HepG2 (cell line): ENCODE results near the gene GFRA1. TPM values are rescaled to one million over a fixed set of nuclear protein-coding genes. Genes with fewer than 3 reads are reported as not detected.

ENCODE experiments used
- ATAC-seq: fragments of 200-7000 bp; cut with Tn5 transposase; 3 replicates; pipeline ENCODE4 v1.9.1; 2020; ENCODE audit warnings: mild to moderate bottlenecking, moderate library complexity
- BruUV-seq: library from RNA; stranded (reverse); fragments of 400-500 nt; replicated peaks from 2 replicates; lab custom pipeline; 2021; lab: Mats Ljungman, UMichigan
- CTCF ChIA-PET: fragments of 300-600 bp; formaldehyde crosslinking; extraction: SDS; loops from one replicate; lab custom pipeline; 2021; ENCODE audit warnings: low total read pairs, inconsistent platforms, low intra/inter-chr PET ratio; lab: Yijun Ruan, JAX
- POLR2A ChIA-PET: fragments of 350-600 bp; sonication (Branson Sonifier 250); formaldehyde crosslinking; loops from one replicate; lab custom pipeline; 2020; ENCODE audit warnings: antibody characterized with exemption, inconsistent platforms; lab: Yijun Ruan, JAX
- DNase-seq: peaks from one replicate; pipeline ENCODE4 v3.0.0-alpha.2; 2015; ENCODE audit warnings: low spot score
- FAIRE-seq: peaks from 3 replicates; lab custom pipeline; 2011; peaks lifted over from hg19 to GRCh38; lab: Jason Lieb, UNC
- H2AFZ ChIP-seq: one replicate; pipeline ENCODE4 v1.6.1; 2011; ENCODE audit warnings: low read length, inconsistent platforms
- H3K27ac ChIP-seq: fragments of 300-600 bp; 3 replicates; pipeline ENCODE4 v1.8.0; 2011; ENCODE audit warnings: mixed run types, mild to moderate bottlenecking, mixed read lengths, low read length, inconsistent platforms; ENCODE audit not compliant: insufficient read depth; ENCODE audit errors: extremely low read length
- H3K27me3 ChIP-seq, 2 experiments: fragments of 200-600 bp in 1 of 2; 2 replicates in 1 of 2; 3 replicates in 1 of 2; pipeline versions ENCODE4 v1.6.0 to v1.8.0; 2011; ENCODE audit warnings: low read length in 2 of 2, mild to moderate bottlenecking in 2 of 2, moderate library complexity in 2 of 2, inconsistent platforms in 1 of 2; ENCODE audit not compliant: insufficient read depth in 2 of 2, control insufficient read depth in 1 of 2
- H3K36me3 ChIP-seq, 2 experiments: fragments of 200-600 bp in 1 of 2; replicated peaks in 1 of 2; 2 replicates in 1 of 2; 3 replicates in 1 of 2; pipeline versions ENCODE4 v1.5.1 to v1.8.0; 2011; ENCODE audit warnings: low read length in 2 of 2, inconsistent platforms in 1 of 2; ENCODE audit not compliant: insufficient read depth in 2 of 2, control insufficient read depth in 1 of 2
- H3K4me1 ChIP-seq: 2 replicates; pipeline ENCODE4 v1.5.1; 2012; ENCODE audit warnings: low read length, inconsistent platforms; ENCODE audit not compliant: insufficient read depth
- H3K4me2 ChIP-seq: 2 replicates; pipeline ENCODE4 v1.6.0; 2011; ENCODE audit warnings: low read depth, low read length, inconsistent platforms
- H3K4me3 ChIP-seq, 3 experiments: fragments of 200-600 bp in 1 of 3; sonication (generic), shearing (Covaris generic) in 1 of 3; replicated peaks in 1 of 3; 2 replicates each; pipeline ENCODE4 v1.5.1; 2011 to 2016; ENCODE audit warnings: low read length in 3 of 3, inconsistent platforms in 2 of 3, low read depth in 2 of 3, mild to moderate bottlenecking in 2 of 3, control low read depth in 1 of 3, mixed read lengths in 1 of 3; ENCODE audit not compliant: insufficient read depth in 1 of 3
- H3K79me2 ChIP-seq: one replicate; pipeline ENCODE4 v1.6.1; 2011; ENCODE audit warnings: low read length, inconsistent platforms; ENCODE audit not compliant: insufficient read depth
- H3K9ac ChIP-seq: 2 replicates; pipeline ENCODE4 v1.6.0; 2011; ENCODE audit warnings: mild to moderate bottlenecking, low read depth, low read length, inconsistent platforms; ENCODE audit not compliant: insufficient read depth
- H3K9me3 ChIP-seq: 2 replicates; pipeline ENCODE4 v1.5.1; 2012; ENCODE audit warnings: mild to moderate bottlenecking, low read length
- H4K20me1 ChIP-seq: 2 replicates; pipeline ENCODE4 v1.6.0; 2011; ENCODE audit warnings: inconsistent platforms, mild to moderate bottlenecking, low read length, moderate library complexity; ENCODE audit not compliant: insufficient read depth
- HNRNPL ChIP-seq: fragments of 200-400 bp; formaldehyde crosslinking; IDR thresholded peaks from 2 replicates; pipeline ENCODE4 v1.6.1; 2017; ENCODE audit warnings: mild to moderate bottlenecking, low read depth, low read length
- HOMEZ ChIP-seq: IDR thresholded peaks from 2 replicates; pipeline ENCODE4 v1.6.1; 2016; ENCODE audit warnings: low read depth
- HOXD1 ChIP-seq: sonication (generic); formaldehyde crosslinking; IDR thresholded peaks from 2 replicates; pipeline ENCODE4 v1.5.0; 2020; ENCODE audit warnings: missing genetic modification reagents
- MNT ChIP-seq: fragments of 450-650 bp; IDR thresholded peaks from 2 replicates; pipeline ENCODE4 v1.6.1; 2016
- SPEN ChIP-seq: sonication (generic); formaldehyde crosslinking; IDR thresholded peaks from 2 replicates; pipeline ENCODE4 v1.5.1; 2020; ENCODE audit warnings: low read depth, mild to moderate bottlenecking, missing genetic modification reagents
- ZBTB49 ChIP-seq: sonication (generic); formaldehyde crosslinking; IDR thresholded peaks from 2 replicates; pipeline ENCODE4 v1.4.0; 2020; ENCODE audit warnings: missing genetic modification reagents, borderline replicate concordance
- ZBTB8A ChIP-seq: sonication (generic); formaldehyde crosslinking; IDR thresholded peaks from 2 replicates; pipeline ENCODE4 v1.4.0; 2020; ENCODE audit warnings: mild to moderate bottlenecking, low read depth, missing genetic modification reagents, borderline replicate concordance
- ZHX2 ChIP-seq, 2 experiments: sonication (generic) in 1 of 2; formaldehyde crosslinking in 1 of 2; IDR thresholded peaks; 2 replicates each; pipeline versions ENCODE4 v1.6.1 to v1.9.0; 2014 to 2022; ENCODE audit warnings: antibody characterized with exemption in 1 of 2, borderline replicate concordance in 1 of 2, inconsistent platforms in 1 of 2, low read depth in 1 of 2, missing genetic modification reagents in 1 of 2
- ZNF33B ChIP-seq: sonication (generic); formaldehyde crosslinking; IDR thresholded peaks from 2 replicates; pipeline ENCODE4 v1.5.1; 2020; ENCODE audit warnings: mild to moderate bottlenecking, missing genetic modification reagents
- ZNF710 ChIP-seq: sonication (generic); formaldehyde crosslinking; IDR thresholded peaks from 2 replicates; pipeline ENCODE4 v1.5.0; 2020; ENCODE audit warnings: mild to moderate bottlenecking, missing genetic modification reagents, borderline replicate concordance
- WGBS: methylation state at CpG from one replicate; pipeline ENCODE4 v1.1.6; 2017; ENCODE audit warnings: low lambda C conversion rate; 5-methylcytosine and 5-hydroxymethylcytosine counted together
- in situ Hi-C: cut with HindIII; loops from 2 replicates; pipeline ENCODE4 v1.10.0; 2017; ENCODE audit warnings: low pct_unique_long_range_greater_than_20kb; ENCODE audit not compliant: extremely low pct_ligation_motif_present
- intact Hi-C: fragments of 100-400 bp; cut with micrococcal nuclease; formaldehyde crosslinking; loops from one replicate; pipeline ENCODE4 v1.10.0; 2022; ENCODE audit not compliant: unreplicated experiment
- polyA plus RNA-seq, 8 experiments: library from polyadenylated mRNA; depleted of rRNA in 3 of 8; stranded (reverse) in 7 of 8; unstranded in 1 of 8; fragments of >200 nt; fragmentation: Illumina TruSeq in 4 of 8; extraction: Trizol in 4 of 8; gene quantifications; 2 replicates each; pipeline versions ENCODE4 v1.2.1 to v1.2.3, GENCODE V29; 2011 to 2016; ENCODE audit warnings: low read depth in 4 of 8, missing spikeins in 1 of 8, mixed read lengths in 1 of 8; ENCODE audit not compliant: insufficient read depth in 1 of 8
- total RNA-seq, 5 experiments: library from RNA; depleted of rRNA; stranded (reverse); fragments of >200 nt; fragmentation: Illumina TruSeq; extraction: Trizol; gene quantifications; 2 replicates each; pipeline ENCODE4 v1.2.3, GENCODE V29; 2016; ENCODE audit warnings: low read depth in 1 of 5

The GFRA1 gene
- total and polyA plus RNA-seq, 2 of the 13 experiments (the other 11 are each of a cell fraction or from before 2014, with no cell fraction given): not detected

- Histone ChIP-seq H3K27ac (no peak overlapping the region), H4K20me1 (no peaks in the 10 kb centered on the region), H3K4me1 (no peaks in the 10 kb centered on the region), H3K36me3 (no peaks in the 10 kb centered on the region), H3K27me3 (no peaks in the 10 kb centered on the region; a peak in 1 of 5 replicates), H3K4me2 (no peak overlapping the region), H3K9ac (no peak overlapping the region), H3K9me3 (no peaks in the 10 kb centered on the region), H2AFZ (no peak overlapping the region), H3K4me3 (no peak overlapping the region), H3K79me2 (no peaks in the 10 kb centered on the region)
- no TSS peak for BruUV-seq
- ChIA-PET CTCF (no interaction called here), POLR2A (no interaction called here)
- WGBS: 12% methylated on average over 5 of the region's 5 CpGs
- ATAC-seq: no peak
- in situ Hi-C loops (no loop called here), intact Hi-C loops (no loop called here)
- no peak for DNase-seq
- FAIRE-seq: no peak
- TF ChIP-seq ZBTB49 (CRISPR knock-in tag): no peak
- no peak for TF ChIP-seq HNRNPL
- no peak for TF ChIP-seq ZNF33B
- no peak for TF ChIP-seq MNT
- no peak for TF ChIP-seq ZHX2 (IDR thresholded peaks at IDR 0.05; ENCODE audit: low read depth)
- no peak for TF ChIP-seq ZHX2 (CRISPR knock-in tag; IDR thresholded peaks at IDR 0.05; ENCODE audit: borderline replicate concordance)
- no peak for TF ChIP-seq HOMEZ (CRISPR knock-in tag)
- no peak for TF ChIP-seq HOXD1 (CRISPR knock-in tag)
- TF ChIP-seq ZBTB8A (CRISPR knock-in tag): no peak
- TF ChIP-seq SPEN: no peak
- no peak for TF ChIP-seq ZNF710 (CRISPR knock-in tag)
These were observed 174.0 kb downstream of the GFRA1 start for GRCh38 chr10:116099023-116099420.
